Fibroblast of lung (primary cell): ENCODE data around the gene VAV2. TPM values are rescaled to one million over a fixed set of nuclear protein-coding genes. Genes with fewer than 3 reads are reported as not detected.

Experiments
- DNase-seq, 2 donors: peaks; one replicate each; pipeline versions ENCODE4 v3.0.0 to v3.0.0-alpha.2; 2010; ENCODE audit warnings: low read depth in 2 of 2
- H2AFZ ChIP-seq: 2 replicates; pipeline ENCODE4 v1.5.1; 2012; ENCODE audit warnings: low read length, control low read depth, inconsistent platforms
- H3K27ac ChIP-seq: 2 replicates; pipeline ENCODE4 v1.5.1; 2011; ENCODE audit warnings: low read length, control low read depth; ENCODE audit not compliant: insufficient read depth
- H3K27me3 ChIP-seq: 2 replicates; pipeline ENCODE4 v1.5.1; 2011; ENCODE audit warnings: mild to moderate bottlenecking, low read length; ENCODE audit not compliant: control insufficient read depth, insufficient read depth
- H3K36me3 ChIP-seq: 2 replicates; pipeline ENCODE4 v1.5.1; 2011; ENCODE audit warnings: low read length; ENCODE audit not compliant: control insufficient read depth, insufficient read depth
- H3K4me1 ChIP-seq: 2 replicates; pipeline ENCODE4 v1.5.1; 2011; ENCODE audit warnings: low read length; ENCODE audit not compliant: control insufficient read depth, insufficient read depth; ENCODE audit errors: extremely low read depth
- H3K4me2 ChIP-seq: 2 replicates; pipeline ENCODE4 v1.5.1; 2011; ENCODE audit warnings: low read length, control low read depth; ENCODE audit not compliant: insufficient read depth; ENCODE audit errors: extremely low read depth
- H3K4me3 ChIP-seq, 4 experiments: fragments of 200-600 bp in 1 of 4; sonication (generic) in 1 of 4; replicated peaks in 1 of 4; 2 replicates each; pipeline ENCODE4 v1.5.1; 2011 to 2016; ENCODE audit warnings: low read length in 4 of 4, low read depth in 3 of 4, mild to moderate bottlenecking in 3 of 4, control low read depth in 2 of 4, inconsistent platforms in 1 of 4, mixed read lengths in 1 of 4; ENCODE audit not compliant: insufficient read depth in 1 of 4; ENCODE audit errors: control extremely low read depth in 1 of 4
- H3K79me2 ChIP-seq: 2 replicates; pipeline ENCODE4 v1.5.1; 2012; ENCODE audit warnings: mild to moderate bottlenecking, low read length, inconsistent platforms; ENCODE audit not compliant: control insufficient read depth, insufficient read depth
- H3K9ac ChIP-seq: 2 replicates; pipeline ENCODE4 v1.5.1; 2011; ENCODE audit warnings: mild to moderate bottlenecking, low read length, control low read depth; ENCODE audit not compliant: insufficient read depth
- H3K9me3 ChIP-seq: 2 replicates; pipeline ENCODE4 v1.5.1; 2012; ENCODE audit warnings: low read depth, low read length; ENCODE audit not compliant: control insufficient read depth, insufficient read depth
- H4K20me1 ChIP-seq: 2 replicates; pipeline ENCODE4 v1.5.1; 2011; ENCODE audit warnings: low read length; ENCODE audit not compliant: control insufficient read depth, insufficient read depth; ENCODE audit errors: extremely low read depth
- EZH2 ChIP-seq: IDR thresholded peaks from 2 replicates; pipeline ENCODE4 v1.5.1; 2012; ENCODE audit warnings: low read length, control low read depth, mild to moderate bottlenecking; ENCODE audit errors: missing control alignments
- polyA plus RNA-seq, 2 donors: library from polyadenylated mRNA; depleted of rRNA in 1 of 2; stranded (reverse) in 1 of 2; unstranded in 1 of 2; fragments of >200 nt; gene quantifications; 2 replicates each; pipeline ENCODE4 v1.2.1, GENCODE V29; 2011 to 2012; ENCODE audit warnings: missing spikeins in 1 of 2
- total RNA-seq: library from RNA; depleted of rRNA; stranded (reverse); fragments of >200 nt; gene quantifications from 2 replicates; pipeline ENCODE4 v1.2.1, GENCODE V29; 2014
- TF ChIP-seq, protein P1 (sequence below), 2 donors: IDR thresholded peaks in 1 of 2; conservative IDR thresholded peaks in 1 of 2; 1 replicate in 1 of 2; 2 replicates in 1 of 2; pipeline ENCODE4 v1.5.1; 2011 to 2012; ENCODE audit warnings: low read length in 2 of 2, control low read depth in 1 of 2, inconsistent platforms in 1 of 2, low read depth in 1 of 2, mild to moderate bottlenecking in 1 of 2

The VAV2 gene
- total and polyA plus RNA-seq, 2 donors (not counting 1 experiment from before 2014, with no cell fraction given): 13.7 to 17.7 TPM

DNA sequence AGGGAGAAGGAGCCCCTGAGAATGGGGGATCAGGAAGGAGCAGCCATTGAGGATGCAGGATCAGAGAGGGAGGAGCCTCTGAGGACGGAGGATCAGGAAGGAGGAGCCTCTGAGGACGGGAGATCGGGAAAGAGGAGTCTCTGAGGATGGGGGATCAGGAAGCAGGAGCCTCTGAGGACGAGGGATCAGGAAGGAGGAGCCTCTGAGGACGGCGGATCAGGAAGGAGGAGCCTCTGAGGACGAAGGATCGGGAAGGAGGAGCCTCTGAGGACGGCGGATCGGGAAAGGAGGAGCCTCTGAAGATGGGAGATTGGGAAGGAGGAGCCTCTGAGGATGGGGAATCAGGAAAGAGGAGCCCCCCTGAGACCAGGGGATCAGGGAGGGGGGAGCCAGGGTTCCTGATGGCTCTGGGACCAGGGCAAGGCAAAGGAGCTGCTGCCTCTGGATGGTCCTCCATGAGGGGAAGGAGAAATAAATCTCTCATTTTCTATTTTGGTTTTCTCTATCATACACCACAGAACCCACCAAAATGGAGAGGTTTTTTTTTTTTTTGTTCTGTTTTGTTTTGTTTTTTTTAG is 231.3 kb downstream of the VAV2 start:
- no peak overlapping the region for H3K4me2 ChIP-seq
- TF ChIP-seq, protein P1, sequence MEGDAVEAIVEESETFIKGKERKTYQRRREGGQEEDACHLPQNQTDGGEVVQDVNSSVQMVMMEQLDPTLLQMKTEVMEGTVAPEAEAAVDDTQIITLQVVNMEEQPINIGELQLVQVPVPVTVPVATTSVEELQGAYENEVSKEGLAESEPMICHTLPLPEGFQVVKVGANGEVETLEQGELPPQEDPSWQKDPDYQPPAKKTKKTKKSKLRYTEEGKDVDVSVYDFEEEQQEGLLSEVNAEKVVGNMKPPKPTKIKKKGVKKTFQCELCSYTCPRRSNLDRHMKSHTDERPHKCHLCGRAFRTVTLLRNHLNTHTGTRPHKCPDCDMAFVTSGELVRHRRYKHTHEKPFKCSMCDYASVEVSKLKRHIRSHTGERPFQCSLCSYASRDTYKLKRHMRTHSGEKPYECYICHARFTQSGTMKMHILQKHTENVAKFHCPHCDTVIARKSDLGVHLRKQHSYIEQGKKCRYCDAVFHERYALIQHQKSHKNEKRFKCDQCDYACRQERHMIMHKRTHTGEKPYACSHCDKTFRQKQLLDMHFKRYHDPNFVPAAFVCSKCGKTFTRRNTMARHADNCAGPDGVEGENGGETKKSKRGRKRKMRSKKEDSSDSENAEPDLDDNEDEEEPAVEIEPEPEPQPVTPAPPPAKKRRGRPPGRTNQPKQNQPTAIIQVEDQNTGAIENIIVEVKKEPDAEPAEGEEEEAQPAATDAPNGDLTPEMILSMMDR (conservative IDR thresholded peaks at IDR 0.05 in 1 of 2, IDR thresholded peaks at IDR 0.05 in 1 of 2; ENCODE audit: low read depth in 1 of 2, low read length in 2 of 2): no peak

GRCh38 chr9:133759946-133760345 is 232.2 kb downstream of the VAV2 start:
- TF ChIP-seq EZH2: no peak
- TF ChIP-seq, protein P1 (conservative IDR thresholded peaks at IDR 0.05 in 1 of 2, IDR thresholded peaks at IDR 0.05 in 1 of 2; ENCODE audit: low read depth in 1 of 2, low read length in 2 of 2): no peak
- no peaks in the 10 kb centered on the region for H3K27me3 ChIP-seq
- H3K36me3 ChIP-seq: peaks cover 7% of the 10 kb centered on the region
- no peak overlapping the region for H3K4me2 ChIP-seq
- no peaks in the 10 kb centered on the region for H3K9me3 ChIP-seq
- H3K9ac ChIP-seq: no peak overlapping the region
- H3K4me1 ChIP-seq: no peaks in the 10 kb centered on the region
- H3K79me2 ChIP-seq: no peaks in the 10 kb centered on the region
- no peak overlapping the region for H3K4me3 ChIP-seq
- no peak overlapping the region for H2AFZ ChIP-seq
- no peak overlapping the region for H3K27ac ChIP-seq
- H4K20me1 ChIP-seq: no peaks in the 10 kb centered on the region
- DNase-seq: no peak

More for the DNA sequence above, 231.3 kb downstream of the VAV2 start:
- no peak for DNase-seq
- Histone ChIP-seq H3K27me3 (no peaks in the 10 kb centered on the region), H4K20me1 (no peaks in the 10 kb centered on the region), H3K9ac (no peak overlapping the region), H3K36me3 (peaks cover 7% of the 10 kb centered on the region), H2AFZ (no peak overlapping the region), H3K4me1 (no peaks in the 10 kb centered on the region), H3K4me3 (no peak overlapping the region), H3K27ac (no peak overlapping the region), H3K79me2 (no peaks in the 10 kb centered on the region), H3K9me3 (no peaks in the 10 kb centered on the region)

GRCh38 chr9:133759146-133759900 is 232.8 kb downstream of the VAV2 start:
- no peaks in the 10 kb centered on the region for H3K27me3 ChIP-seq
- no peaks in the 10 kb centered on the region for H3K9me3 ChIP-seq
- H3K27ac ChIP-seq: no peak overlapping the region
- no peak overlapping the region for H2AFZ ChIP-seq
- H3K36me3 ChIP-seq: peaks cover 7% of the 10 kb centered on the region
- no peaks in the 10 kb centered on the region for H3K4me1 ChIP-seq
- no peaks in the 10 kb centered on the region for H4K20me1 ChIP-seq
- H3K9ac ChIP-seq: no peak overlapping the region
- no peaks in the 10 kb centered on the region for H3K79me2 ChIP-seq
- H3K4me3 ChIP-seq: peak overlapping the region in 1 of 4 experiments; percentile 20
- TF ChIP-seq, protein P1 (conservative IDR thresholded peaks at IDR 0.05 in 1 of 2, IDR thresholded peaks at IDR 0.05 in 1 of 2; ENCODE audit: low read depth in 1 of 2, low read length in 2 of 2): no peak
- no peak for TF ChIP-seq EZH2
- DNase-seq: peak in 1 of 2 donors; percentile 59
- no peak overlapping the region for H3K4me2 ChIP-seq
